ENCODE results near the gene ARHGAP26.

The ARHGAP26 gene

GRCh38 chr5:143017541-143017940 is 247.4 kb downstream of the ARHGAP26 start:
- Histone ChIP-seq H3K4me3 (ENCODE audit: low read length in 2 of 2) (no peak overlapping the region), H3K27ac (ENCODE audit: low read depth in 2 of 2, low read length in 2 of 2) (no peak overlapping the region)

GRCh38 chr5:143017992-143018391 is 247.8 kb downstream of the ARHGAP26 start:
- Histone ChIP-seq H3K4me1 (ENCODE audit: control insufficient read depth in 2 of 2, insufficient read depth in 2 of 2, low read length in 2 of 2) (no peaks in the 10 kb centered on the region), H3K4me3 (ENCODE audit: low read length in 2 of 2) (no peak overlapping the region), H3K9ac (ENCODE audit: low read depth in 1 of 2, low read length in 2 of 2) (no peak overlapping the region), H3K36me3 (ENCODE audit: control insufficient read depth in 2 of 2, insufficient read depth in 2 of 2, low read length in 2 of 2) (peaks cover 0 to 4% of the 10 kb centered on the region in 2 donors), H3K9me3 (ENCODE audit: control insufficient read depth in 2 of 2, low read length in 2 of 2) (no peaks in the 10 kb centered on the region), H3K27me3 (ENCODE audit: control insufficient read depth in 2 of 2, insufficient read depth in 2 of 2, low read length in 2 of 2) (no peaks in the 10 kb centered on the region), H3K27ac (ENCODE audit: low read depth in 2 of 2, low read length in 2 of 2) (no peak overlapping the region)

More at GRCh38 chr5:143017541-143017940, 247.4 kb downstream of the ARHGAP26 start:
- Histone ChIP-seq H3K36me3 (ENCODE audit: control insufficient read depth in 2 of 2, insufficient read depth in 2 of 2, low read length in 2 of 2) (peaks cover 0 to 4% of the 10 kb centered on the region in 2 donors), H3K9me3 (ENCODE audit: control insufficient read depth in 2 of 2, low read length in 2 of 2) (no peaks in the 10 kb centered on the region), H3K4me1 (ENCODE audit: control insufficient read depth in 2 of 2, insufficient read depth in 2 of 2, low read length in 2 of 2) (no peaks in the 10 kb centered on the region), H3K27me3 (ENCODE audit: control insufficient read depth in 2 of 2, insufficient read depth in 2 of 2, low read length in 2 of 2) (no peaks in the 10 kb centered on the region), H3K9ac (ENCODE audit: low read depth in 1 of 2, low read length in 2 of 2) (no peak overlapping the region)

GRCh38 chr5:143019157-143019556 is 249.0 kb downstream of the ARHGAP26 start:
- no peak overlapping the region for H3K4me3 ChIP-seq (ENCODE audit: low read length in 2 of 2)
- peaks cover 0 to 4% of the 10 kb centered on the region in 2 donors for H3K4me1 ChIP-seq (ENCODE audit: control insufficient read depth in 2 of 2, insufficient read depth in 2 of 2, low read length in 2 of 2)
- no peak overlapping the region for H3K27ac ChIP-seq (ENCODE audit: low read depth in 2 of 2, low read length in 2 of 2)
- no peaks in the 10 kb centered on the region for H3K9me3 ChIP-seq (ENCODE audit: control insufficient read depth in 2 of 2, low read length in 2 of 2)
- H3K9ac ChIP-seq (ENCODE audit: low read depth in 1 of 2, low read length in 2 of 2), result no peak overlapping the region
- H3K36me3 ChIP-seq (ENCODE audit: control insufficient read depth in 2 of 2, insufficient read depth in 2 of 2, low read length in 2 of 2), result peaks cover 0 to 4% of the 10 kb centered on the region in 2 donors
- H3K27me3 ChIP-seq (ENCODE audit: control insufficient read depth in 2 of 2, insufficient read depth in 2 of 2, low read length in 2 of 2), result no peaks in the 10 kb centered on the region

- H3K9me3 ChIP-seq (ENCODE audit: control insufficient read depth in 2 of 2, low read length in 2 of 2), result no peaks in the 10 kb centered on the region
- H3K27ac ChIP-seq (ENCODE audit: low read depth in 2 of 2, low read length in 2 of 2), result no peak overlapping the region
- peaks cover 0 to 4% of the 10 kb centered on the region in 2 donors for H3K36me3 ChIP-seq (ENCODE audit: control insufficient read depth in 2 of 2, insufficient read depth in 2 of 2, low read length in 2 of 2)
- H3K4me1 ChIP-seq (ENCODE audit: control insufficient read depth in 2 of 2, insufficient read depth in 2 of 2, low read length in 2 of 2), result peaks cover 0 to 4% of the 10 kb centered on the region in 2 donors
- no peak overlapping the region for H3K9ac ChIP-seq (ENCODE audit: low read depth in 1 of 2, low read length in 2 of 2)
- no peaks in the 10 kb centered on the region for H3K27me3 ChIP-seq (ENCODE audit: control insufficient read depth in 2 of 2, insufficient read depth in 2 of 2, low read length in 2 of 2)
- no peak overlapping the region for H3K4me3 ChIP-seq (ENCODE audit: low read length in 2 of 2)
Measured at GRCh38 chr5:143019614-143020515, 249.7 kb downstream of the ARHGAP26 start.

DNA sequence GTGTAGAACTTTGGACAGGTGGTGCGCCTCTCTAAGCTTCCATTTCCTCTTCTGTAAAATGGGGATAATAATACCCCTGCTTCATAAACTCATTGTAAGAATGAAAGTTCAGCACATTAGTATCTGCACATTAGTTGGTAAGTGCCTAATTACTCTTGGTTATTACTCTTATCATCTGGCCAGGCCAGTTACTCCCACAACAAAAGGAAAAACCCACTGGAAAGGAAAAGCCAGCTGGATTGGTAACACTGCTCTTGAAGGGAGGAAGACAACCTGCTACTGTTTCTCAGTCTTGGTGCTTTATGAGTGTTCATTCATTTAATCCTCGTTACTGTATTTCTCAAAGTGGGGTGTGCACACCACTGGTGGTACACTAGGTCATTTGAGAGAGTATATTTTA is 251.4 kb downstream of the ARHGAP26 start:
- no peak overlapping the region for H3K27ac ChIP-seq (ENCODE audit: low read depth in 2 of 2, low read length in 2 of 2)
- H3K4me3 ChIP-seq (ENCODE audit: low read length in 2 of 2), result no peak overlapping the region
- H3K4me1 ChIP-seq (ENCODE audit: control insufficient read depth in 2 of 2, insufficient read depth in 2 of 2, low read length in 2 of 2), result peaks cover 0 to 4% of the 10 kb centered on the region in 2 donors
- H3K9me3 ChIP-seq (ENCODE audit: control insufficient read depth in 2 of 2, low read length in 2 of 2), result no peaks in the 10 kb centered on the region
- H3K36me3 ChIP-seq (ENCODE audit: control insufficient read depth in 2 of 2, insufficient read depth in 2 of 2, low read length in 2 of 2), result peaks cover 0 to 4% of the 10 kb centered on the region in 2 donors
- no peak overlapping the region for H3K9ac ChIP-seq (ENCODE audit: low read depth in 1 of 2, low read length in 2 of 2)
- H3K27me3 ChIP-seq (ENCODE audit: control insufficient read depth in 2 of 2, insufficient read depth in 2 of 2, low read length in 2 of 2), result no peaks in the 10 kb centered on the region

- Histone ChIP-seq H3K9me3 (ENCODE audit: control insufficient read depth in 2 of 2, low read length in 2 of 2) (no peaks in the 10 kb centered on the region), H3K27me3 (ENCODE audit: control insufficient read depth in 2 of 2, insufficient read depth in 2 of 2, low read length in 2 of 2) (no peaks in the 10 kb centered on the region), H3K4me1 (ENCODE audit: control insufficient read depth in 2 of 2, insufficient read depth in 2 of 2, low read length in 2 of 2) (peaks cover 0 to 4% of the 10 kb centered on the region in 2 donors), H3K36me3 (ENCODE audit: control insufficient read depth in 2 of 2, insufficient read depth in 2 of 2, low read length in 2 of 2) (no peaks in the 10 kb centered on the region), H3K4me3 (ENCODE audit: low read length in 2 of 2) (no peak overlapping the region), H3K27ac (ENCODE audit: low read depth in 2 of 2, low read length in 2 of 2) (no peak overlapping the region), H3K9ac (ENCODE audit: low read depth in 1 of 2, low read length in 2 of 2) (no peak overlapping the region)
Measured at GRCh38 chr5:143023411-143024096, 253.4 kb downstream of the ARHGAP26 start.

DNA sequence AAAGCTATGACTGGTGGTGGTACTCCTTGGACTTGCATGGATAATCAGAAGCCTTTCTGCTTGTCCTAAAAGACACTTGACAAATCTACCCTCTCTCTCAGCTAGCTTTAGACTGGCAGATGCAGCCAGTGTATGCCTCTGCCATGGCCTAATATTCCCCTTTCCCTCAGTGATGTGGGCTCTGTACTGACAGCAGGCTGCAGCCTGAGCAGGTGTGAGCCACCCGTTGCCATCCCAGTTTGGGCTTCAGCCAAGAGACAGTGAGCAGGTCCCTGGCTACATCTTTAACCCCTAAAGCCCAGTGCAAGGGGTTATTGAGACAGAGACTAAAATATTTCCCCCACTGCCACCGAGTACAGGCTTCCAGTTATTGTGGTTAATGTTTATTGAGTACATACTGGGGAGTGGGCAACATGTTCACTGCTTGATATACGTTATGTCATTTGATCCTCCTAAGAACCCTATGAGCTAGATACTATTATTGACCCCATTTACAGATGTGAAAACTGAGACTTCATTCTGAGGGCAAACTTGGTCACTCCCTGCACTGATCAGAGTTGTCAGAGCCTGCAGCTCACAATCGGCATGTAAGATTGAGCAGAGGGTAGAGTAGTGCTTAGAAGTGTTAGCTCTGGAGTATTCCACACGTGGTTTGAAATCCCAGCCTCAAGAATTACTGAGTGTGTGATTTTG is 254.2 kb downstream of the ARHGAP26 start:
- peaks cover 0 to 4% of the 10 kb centered on the region in 2 donors for H3K4me1 ChIP-seq (ENCODE audit: control insufficient read depth in 2 of 2, insufficient read depth in 2 of 2, low read length in 2 of 2)
- H3K27me3 ChIP-seq (ENCODE audit: control insufficient read depth in 2 of 2, insufficient read depth in 2 of 2, low read length in 2 of 2), result no peaks in the 10 kb centered on the region
- H3K9me3 ChIP-seq (ENCODE audit: control insufficient read depth in 2 of 2, low read length in 2 of 2), result no peaks in the 10 kb centered on the region
- H3K27ac ChIP-seq (ENCODE audit: low read depth in 2 of 2, low read length in 2 of 2), result no peak overlapping the region
- H3K9ac ChIP-seq (ENCODE audit: low read depth in 1 of 2, low read length in 2 of 2), result no peak overlapping the region
- no peak overlapping the region for H3K4me3 ChIP-seq (ENCODE audit: low read length in 2 of 2)
- no peaks in the 10 kb centered on the region for H3K36me3 ChIP-seq (ENCODE audit: control insufficient read depth in 2 of 2, insufficient read depth in 2 of 2, low read length in 2 of 2)

GRCh38 chr5:143025376-143025775 is 255.2 kb downstream of the ARHGAP26 start:
- no peak overlapping the region for H3K9ac ChIP-seq (ENCODE audit: low read depth in 1 of 2, low read length in 2 of 2)
- no peak overlapping the region for H3K4me3 ChIP-seq (ENCODE audit: low read length in 2 of 2)
- H3K27me3 ChIP-seq (ENCODE audit: control insufficient read depth in 2 of 2, insufficient read depth in 2 of 2, low read length in 2 of 2), result no peaks in the 10 kb centered on the region

GRCh38 chr5:143025971-143026370 is 255.8 kb downstream of the ARHGAP26 start:
- Histone ChIP-seq H3K9ac (ENCODE audit: low read depth in 1 of 2, low read length in 2 of 2) (no peak overlapping the region), H3K27ac (ENCODE audit: low read depth in 2 of 2, low read length in 2 of 2) (no peak overlapping the region), H3K4me3 (ENCODE audit: low read length in 2 of 2) (no peak overlapping the region), H3K4me1 (ENCODE audit: control insufficient read depth in 2 of 2, insufficient read depth in 2 of 2, low read length in 2 of 2) (peaks cover 0 to 4% of the 10 kb centered on the region in 2 donors), H3K27me3 (ENCODE audit: control insufficient read depth in 2 of 2, insufficient read depth in 2 of 2, low read length in 2 of 2) (no peaks in the 10 kb centered on the region), H3K36me3 (ENCODE audit: control insufficient read depth in 2 of 2, insufficient read depth in 2 of 2, low read length in 2 of 2) (peaks cover 0 to under 1% of the 10 kb centered on the region in 2 donors), H3K9me3 (ENCODE audit: control insufficient read depth in 2 of 2, low read length in 2 of 2) (no peaks in the 10 kb centered on the region)

More at GRCh38 chr5:143025376-143025775, 255.2 kb downstream of the ARHGAP26 start:
- Histone ChIP-seq H3K4me1 (ENCODE audit: control insufficient read depth in 2 of 2, insufficient read depth in 2 of 2, low read length in 2 of 2) (peaks cover 0 to 4% of the 10 kb centered on the region in 2 donors), H3K9me3 (ENCODE audit: control insufficient read depth in 2 of 2, low read length in 2 of 2) (no peaks in the 10 kb centered on the region), H3K27ac (ENCODE audit: low read depth in 2 of 2, low read length in 2 of 2) (no peak overlapping the region), H3K36me3 (ENCODE audit: control insufficient read depth in 2 of 2, insufficient read depth in 2 of 2, low read length in 2 of 2) (no peaks in the 10 kb centered on the region)

Data from mucosa of rectum (tissue), 2 donors.